GM12864 (cell line): ENCODE results near the gene MICOS13.

Experiments
- DNase-seq: peaks from one replicate; pipeline ENCODE4 v3.0.0-alpha.2; 2011; ENCODE audit warnings: low read depth
- H3K4me3 ChIP-seq: 2 replicates; pipeline ENCODE4 v1.5.1; 2011; ENCODE audit warnings: mild to moderate bottlenecking, low read depth, low read length, control low read depth
- CTCF ChIP-seq: IDR thresholded peaks from 2 replicates; pipeline ENCODE4 v1.5.1; 2011; ENCODE audit warnings: low read depth, mild to moderate bottlenecking, moderate library complexity, low read length, control low read depth, inconsistent platforms; ENCODE audit errors: missing control alignments

Gene MICOS13

GRCh38 chr19:5646703-5647102 is 33.6 kb downstream of the MICOS13 start:
- no peak for TF ChIP-seq CTCF
- DNase-seq: no peak
- H3K4me3 ChIP-seq: no peak overlapping the region

- no peak overlapping the region for H3K4me3 ChIP-seq
- DNase-seq: no peak
- no peak for TF ChIP-seq CTCF
These were observed 34.9 kb downstream of the MICOS13 start for GRCh38 chr19:5645409-5645808.

GRCh38 chr19:5644037-5644436 is 36.3 kb downstream of the MICOS13 start:
- no peak overlapping the region for H3K4me3 ChIP-seq
- no peak for DNase-seq
- no peak for TF ChIP-seq CTCF

GRCh38 chr19:5643060-5643459 is 37.3 kb downstream of the MICOS13 start:
- H3K4me3 ChIP-seq: no peak overlapping the region
- no peak for DNase-seq
- no peak for TF ChIP-seq CTCF

GRCh38 chr19:5642204-5642603 is 38.1 kb downstream of the MICOS13 start:
- TF ChIP-seq CTCF: no peak
- no peak for DNase-seq
- no peak overlapping the region for H3K4me3 ChIP-seq

GRCh38 chr19:5641171-5641570 is 39.1 kb downstream of the MICOS13 start:
- H3K4me3 ChIP-seq: no peak overlapping the region
- DNase-seq: no peak
- no peak for TF ChIP-seq CTCF

GRCh38 chr19:5637971-5638370 is 42.3 kb downstream of the MICOS13 start:
- no peak for TF ChIP-seq CTCF
- no peak for DNase-seq
- H3K4me3 ChIP-seq: no peak overlapping the region
